Urinary bladder (tissue), 4 donors: ENCODE data around the gene EPS8. TPM values are rescaled to one million over a fixed set of nuclear protein-coding genes. Genes with fewer than 3 reads are reported as not detected.

ENCODE experiments used
- DNase-seq: peaks from one replicate; pipeline ENCODE4 v3.0.0-alpha.2; 2015; ENCODE audit errors: extremely low spot score
- H3K27ac ChIP-seq: one replicate; pipeline ENCODE4 v1.5.1; 2013; ENCODE audit warnings: low read depth, mild to moderate bottlenecking, moderate library complexity
- H3K36me3 ChIP-seq: one replicate; pipeline ENCODE4 v1.6.1; 2013; ENCODE audit warnings: mild to moderate bottlenecking, moderate library complexity; ENCODE audit not compliant: insufficient read depth
- H3K4me1 ChIP-seq: one replicate; pipeline ENCODE4 v1.6.1; 2013; ENCODE audit warnings: mild to moderate bottlenecking, moderate library complexity; ENCODE audit not compliant: insufficient read depth
- H3K4me3 ChIP-seq: one replicate; pipeline ENCODE4 v1.5.1; 2013; ENCODE audit warnings: low read depth, low read length
- WGBS: extraction: QIAGEN DNeasy Blood & Tissue Kit; methylation state at CpG from one replicate; pipeline ENCODE4 v1.1.7; 2013; 5-methylcytosine and 5-hydroxymethylcytosine counted together
- polyA plus RNA-seq: library from polyadenylated mRNA; stranded (reverse); fragments of 200-250 nt; gene quantifications from one replicate; pipeline ENCODE4 v1.2.3, GENCODE V29; 2013
- total RNA-seq: library from RNA; depleted of rRNA; stranded (reverse); fragments of >200 nt; gene quantifications from one replicate; pipeline ENCODE4 v1.2.3, GENCODE V29; 2014
- donor health status: healthy with polysubstance abuse.
- donor health status: healthy.

EPS8 gene
- total RNA-seq (133 TPM), polyA plus RNA-seq (68.9 TPM)

DNA sequence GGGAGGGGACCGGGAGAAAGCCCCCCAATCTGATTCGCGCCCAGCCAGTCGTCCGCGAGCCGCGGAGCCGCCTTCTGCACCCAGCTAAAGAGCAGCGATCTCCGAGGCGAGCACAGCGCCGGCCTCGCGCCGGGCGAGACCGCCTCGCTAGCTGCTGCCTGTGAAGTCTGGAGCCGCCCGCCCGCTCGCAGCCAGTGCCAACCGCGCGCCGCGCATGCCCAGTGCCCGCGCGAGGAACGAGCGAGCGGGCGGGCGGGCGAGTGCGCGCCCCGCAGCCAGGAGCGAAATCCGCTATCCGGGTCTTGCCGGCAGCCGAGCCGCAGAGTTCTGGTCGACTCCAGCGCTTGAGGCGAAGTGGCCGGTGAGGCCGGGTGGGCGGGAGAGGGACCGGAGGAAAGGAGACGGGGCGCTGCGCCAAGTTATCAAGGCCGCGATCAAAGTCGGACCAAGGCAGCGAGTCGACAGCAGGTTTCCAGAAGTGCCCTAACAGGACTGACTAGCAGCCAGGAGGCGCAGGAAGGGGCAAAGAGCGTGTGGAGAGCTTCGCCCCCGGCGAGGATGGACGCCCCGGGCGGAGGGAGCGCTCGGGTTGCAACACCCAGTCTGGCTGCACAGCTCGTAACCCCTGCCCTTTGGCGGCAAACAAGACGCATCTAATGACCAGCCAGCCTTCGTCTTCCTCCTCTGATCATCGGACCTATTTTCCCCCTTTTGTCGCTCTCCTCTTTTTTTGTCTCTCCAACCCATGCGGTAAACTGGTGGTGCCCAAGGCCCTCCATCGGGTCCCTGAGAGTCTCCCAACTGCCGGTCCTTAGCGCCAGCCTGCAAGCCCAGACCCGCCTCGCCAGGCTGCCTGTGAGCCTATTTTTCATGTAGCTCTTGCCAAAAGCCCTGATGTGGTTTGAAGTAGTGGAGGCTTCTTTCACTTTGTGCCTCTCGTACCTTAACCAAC is at the start of gene EPS8:
Gene EPS8, minus strand, starts transcription at position 169 of the 952 bp plus-strand sequence. CDS start 106,437 bp downstream, outside the sequence.
- Histone ChIP-seq H3K36me3 (no peaks in the 10 kb centered on the region), H3K4me3 (peak within 1 kb of the TSS; percentile 78), H3K4me1 (no peaks in the 10 kb centered on the region), H3K27ac (peak within 1 kb of the TSS; percentile 91)
- WGBS: 1% methylated on average over 85 of the region's 85 CpGs
- DNase-seq: peak; percentile 88

- 48% methylated on average over 5 of the region's 5 CpGs for WGBS
- no peaks in the 10 kb centered on the region for H3K4me1 ChIP-seq
- H3K4me3 ChIP-seq: no peak overlapping the region
- H3K27ac ChIP-seq: no peak overlapping the region
- no peak for DNase-seq
- H3K36me3 ChIP-seq: no peaks in the 10 kb centered on the region
Measured at GRCh38 chr12:15837141-15837790, 48.1 kb upstream of the EPS8 start.

DNA sequence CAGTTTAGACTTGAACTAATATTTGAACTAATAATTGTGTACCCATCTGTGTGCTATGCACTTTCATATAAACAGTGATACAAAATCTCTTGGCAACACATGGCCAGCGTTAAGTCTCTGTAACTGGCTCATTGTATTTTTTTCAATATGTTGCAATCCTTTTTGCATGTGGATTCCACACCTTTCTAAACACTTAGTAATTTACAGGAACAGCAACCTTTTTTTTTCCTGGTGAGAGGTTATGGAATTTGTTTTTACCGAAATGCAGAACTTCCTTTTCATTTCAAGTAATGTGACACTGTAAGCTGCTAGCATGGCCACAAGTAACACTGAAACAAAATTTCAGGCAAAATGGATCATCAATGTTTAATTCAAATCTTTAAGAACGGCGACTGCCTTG is 45.4 kb upstream of the EPS8 start:
- no peak for DNase-seq

GRCh38 chr12:15831315-15831978 is 42.3 kb upstream of the EPS8 start:
- Histone ChIP-seq H3K4me3 (no peak overlapping the region), H3K4me1 (no peaks in the 10 kb centered on the region), H3K36me3 (no peaks in the 10 kb centered on the region), H3K27ac (no peak overlapping the region)
- WGBS: 93% methylated on average over 3 of the region's 3 CpGs
- no peak for DNase-seq

More for the DNA sequence above, 45.4 kb upstream of the EPS8 start:
- H3K4me1 ChIP-seq: no peaks in the 10 kb centered on the region
- 72% methylated on average over 4 of the region's 4 CpGs for WGBS
- H3K36me3 ChIP-seq: no peaks in the 10 kb centered on the region
- no peak overlapping the region for H3K4me3 ChIP-seq
- no peak overlapping the region for H3K27ac ChIP-seq

DNA sequence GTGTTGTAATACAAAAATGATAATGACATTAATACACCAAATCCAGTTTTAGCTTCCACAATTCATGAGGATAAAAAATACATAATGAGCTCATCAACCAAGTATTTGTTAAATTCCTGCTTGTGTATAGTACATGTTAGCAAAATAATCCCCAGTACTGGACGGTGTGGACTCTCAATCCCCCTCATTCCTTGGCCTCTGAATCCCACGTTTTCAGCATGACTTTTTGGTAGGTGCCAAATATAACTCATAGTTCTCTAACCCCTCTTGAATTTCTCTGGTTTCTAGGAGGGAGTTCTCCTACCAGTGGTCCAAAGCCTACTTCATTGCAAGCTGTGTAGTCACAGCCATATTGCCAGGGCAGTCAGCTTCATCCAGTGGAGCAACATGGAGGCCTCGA is 41.4 kb upstream of the EPS8 start:
- 46% methylated on average over 3 of the region's 3 CpGs for WGBS
- no peak for DNase-seq

GRCh38 chr12:15829949-15830348 is 40.8 kb upstream of the EPS8 start:
- Histone ChIP-seq H3K27ac (no peak overlapping the region), H3K4me1 (no peaks in the 10 kb centered on the region), H3K36me3 (no peaks in the 10 kb centered on the region), H3K4me3 (no peak overlapping the region)
- no peak for DNase-seq
- 60% methylated on average over 3 of the region's 3 CpGs for WGBS

More for the DNA sequence above, 41.4 kb upstream of the EPS8 start:
- no peak overlapping the region for H3K4me3 ChIP-seq
- H3K36me3 ChIP-seq: no peaks in the 10 kb centered on the region
- no peak overlapping the region for H3K27ac ChIP-seq
- no peaks in the 10 kb centered on the region for H3K4me1 ChIP-seq

GRCh38 chr12:15829255-15829654 is 40.1 kb upstream of the EPS8 start:
- Histone ChIP-seq H3K27ac (no peak overlapping the region), H3K4me3 (no peak overlapping the region), H3K36me3 (no peaks in the 10 kb centered on the region), H3K4me1 (no peaks in the 10 kb centered on the region)
- 95% methylated on average over 3 of the region's 3 CpGs for WGBS
- DNase-seq: no peak

- no peak overlapping the region for H3K27ac ChIP-seq
- no peak for DNase-seq
- WGBS: 18% methylated on average over 1 of the region's 1 CpG
- H3K4me3 ChIP-seq: no peak overlapping the region
- no peaks in the 10 kb centered on the region for H3K4me1 ChIP-seq
- no peaks in the 10 kb centered on the region for H3K36me3 ChIP-seq
Measured at GRCh38 chr12:15827136-15827535, 37.9 kb upstream of the EPS8 start.

- no peaks in the 10 kb centered on the region for H3K4me1 ChIP-seq
- no peaks in the 10 kb centered on the region for H3K36me3 ChIP-seq
- H3K27ac ChIP-seq: no peak overlapping the region
- DNase-seq: no peak
- no peak overlapping the region for H3K4me3 ChIP-seq
- 96% methylated on average over 3 of the region's 3 CpGs for WGBS
Measured at GRCh38 chr12:15824516-15824915, 35.3 kb upstream of the EPS8 start.

- H3K4me1 ChIP-seq: no peaks in the 10 kb centered on the region
- 91% methylated on average over 3 of the region's 3 CpGs for WGBS
- no peak overlapping the region for H3K27ac ChIP-seq
- DNase-seq: no peak
- H3K36me3 ChIP-seq: no peaks in the 10 kb centered on the region
- no peak overlapping the region for H3K4me3 ChIP-seq
Measured at GRCh38 chr12:15823360-15824128, 34.4 kb upstream of the EPS8 start.

- DNase-seq: no peak
- H3K36me3 ChIP-seq: no peaks in the 10 kb centered on the region
- H3K27ac ChIP-seq: no peak overlapping the region
- 65% methylated on average over 3 of the region's 3 CpGs for WGBS
- no peak overlapping the region for H3K4me3 ChIP-seq
- H3K4me1 ChIP-seq: no peaks in the 10 kb centered on the region
Measured at GRCh38 chr12:15819644-15820437, 30.7 kb upstream of the EPS8 start.

DNA sequence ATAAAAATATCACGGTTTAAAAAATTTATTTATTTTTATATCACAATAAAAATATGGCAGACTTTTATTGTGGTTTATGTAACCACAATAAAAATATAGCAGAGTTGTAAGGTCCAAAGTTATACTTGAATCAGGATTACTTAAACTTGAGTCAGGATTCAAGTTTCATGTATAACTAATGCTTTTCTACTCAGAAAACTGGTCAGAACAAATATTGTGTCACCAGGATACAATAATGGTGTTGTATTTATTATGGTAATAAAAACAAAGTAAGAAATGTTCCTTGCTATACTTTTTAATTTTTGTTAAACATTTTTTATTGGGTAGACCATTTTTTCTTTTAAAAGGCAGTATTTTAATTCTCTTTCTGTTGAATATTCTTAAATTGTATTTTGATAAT is 29.2 kb upstream of the EPS8 start:
- WGBS: 63% methylated on average over 1 of the region's 1 CpG
- H3K27ac ChIP-seq: no peak overlapping the region
- no peak for DNase-seq
- H3K36me3 ChIP-seq: no peaks in the 10 kb centered on the region
- H3K4me1 ChIP-seq: no peaks in the 10 kb centered on the region
- H3K4me3 ChIP-seq: no peak overlapping the region
